ENCODE data around the gene MYO1G. TPM values are rescaled to one million over a fixed set of nuclear protein-coding genes. Genes with fewer than 3 reads are reported as not detected.

Gene MYO1G
- total RNA-seq, 1 experiment from 2014 or later = 0.46 TPM

GRCh38 chr7:44949303-44949702 is 29.5 kb downstream of the MYO1G start:
- ATAC-seq (no peak), DNase-seq (ENCODE audit: low spot score) (no peak)
- ChIA-PET CTCF (no interaction called here), POLR2A (no interaction called here)
- Mint-ChIP-seq H3K4me3 (no peak overlapping the region), H3K4me1 (no peaks in the 10 kb centered on the region), H3K36me3 (no peaks in the 10 kb centered on the region), H3K9me3 (peaks cover 11% of the 10 kb centered on the region), H3K27ac (no peak overlapping the region), H3K27me3 (ENCODE audit: low read depth) (no peaks in the 10 kb centered on the region; the same call in 1 of the 2 replicates)
- TF ChIP-seq FOXP4 (CRISPR knock-in tag; IDR thresholded peaks at IDR 0.05) (no peak), HMGXB4 (CRISPR knock-in tag; IDR thresholded peaks at IDR 0.05) (no peak), SP1 (CRISPR knock-in tag; conservative IDR thresholded peaks at IDR 0.05) (no peak), GTF2I (CRISPR knock-in tag; conservative IDR thresholded peaks at IDR 0.05) (no peak), STAT6 (CRISPR knock-in tag; conservative IDR thresholded peaks at IDR 0.05; ENCODE audit: low read depth) (no peak), NR3C1 (CRISPR knock-in tag; conservative IDR thresholded peaks at IDR 0.05; ENCODE audit: low read depth) (no peak), PREB (CRISPR knock-in tag; IDR thresholded peaks at IDR 0.05; ENCODE audit: borderline replicate concordance) (no peak), NFYB (CRISPR knock-in tag; conservative IDR thresholded peaks at IDR 0.05; ENCODE audit: low read depth) (no peak), ZNF121 (CRISPR knock-in tag; IDR thresholded peaks at IDR 0.05) (no peak), NR1H2 (CRISPR knock-in tag; IDR thresholded peaks at IDR 0.05) (no peak), ZNF416 (CRISPR knock-in tag; IDR thresholded peaks at IDR 0.05) (no peak), NR2C2 (CRISPR knock-in tag; IDR thresholded peaks at IDR 0.05) (no peak), E2F5 (CRISPR knock-in tag; IDR thresholded peaks at IDR 0.05) (no peak)

GRCh38 chr7:44945479-44945878 is 33.3 kb downstream of the MYO1G start:
- ChIA-PET CTCF (no interaction called here), POLR2A (no interaction called here)
- TF ChIP-seq PREB (CRISPR knock-in tag; IDR thresholded peaks at IDR 0.05; ENCODE audit: borderline replicate concordance) (no peak), SMAD3 (CRISPR knock-in tag; IDR thresholded peaks at IDR 0.05; ENCODE audit: borderline replicate concordance) (no peak)
- ATAC-seq = no peak
- no peak overlapping the region for H3K4me3 Mint-ChIP-seq
- H3K27ac Mint-ChIP-seq = no peak overlapping the region
- H3K36me3 Mint-ChIP-seq = no peaks in the 10 kb centered on the region
- 0 out of 2 replicates have a peak, but pooled peaks cover 3% of the 10 kb centered on the region for H3K9me3 Mint-ChIP-seq
- H3K27me3 Mint-ChIP-seq (ENCODE audit: low read depth) = no peaks in the 10 kb centered on the region; the same call in 1 of the 2 replicates
- no peak for DNase-seq (ENCODE audit: low spot score)
- H3K4me1 Mint-ChIP-seq = no peaks in the 10 kb centered on the region
